ENCODE measurements around the gene KDELR1. TPM values are rescaled to one million over a fixed set of nuclear protein-coding genes. Genes with fewer than 3 reads are reported as not detected.

Gene KDELR1
- total RNA-seq, 4 donors from 2014 or later, result 63.5 to 87.4 (median 70.2) TPM

- H3K36me3 ChIP-seq, result no peaks in the 10 kb centered on the region
- WGBS, 2 donors, result 53 to 68% methylated on average over 7 of the region's 7 CpGs
- H3K4me3 ChIP-seq, result no peak overlapping the region
- DNase-seq, result no peak
- H3K4me1 ChIP-seq, result no peaks in the 10 kb centered on the region
- H3K27me3 ChIP-seq, result no peaks in the 10 kb centered on the region
- no peaks in the 10 kb centered on the region for H3K9me3 ChIP-seq
- intact Hi-C loops (cut with DNase I), result no loop called here
- H3K27ac ChIP-seq, result no peak overlapping the region
- TF ChIP-seq, protein P1, sequence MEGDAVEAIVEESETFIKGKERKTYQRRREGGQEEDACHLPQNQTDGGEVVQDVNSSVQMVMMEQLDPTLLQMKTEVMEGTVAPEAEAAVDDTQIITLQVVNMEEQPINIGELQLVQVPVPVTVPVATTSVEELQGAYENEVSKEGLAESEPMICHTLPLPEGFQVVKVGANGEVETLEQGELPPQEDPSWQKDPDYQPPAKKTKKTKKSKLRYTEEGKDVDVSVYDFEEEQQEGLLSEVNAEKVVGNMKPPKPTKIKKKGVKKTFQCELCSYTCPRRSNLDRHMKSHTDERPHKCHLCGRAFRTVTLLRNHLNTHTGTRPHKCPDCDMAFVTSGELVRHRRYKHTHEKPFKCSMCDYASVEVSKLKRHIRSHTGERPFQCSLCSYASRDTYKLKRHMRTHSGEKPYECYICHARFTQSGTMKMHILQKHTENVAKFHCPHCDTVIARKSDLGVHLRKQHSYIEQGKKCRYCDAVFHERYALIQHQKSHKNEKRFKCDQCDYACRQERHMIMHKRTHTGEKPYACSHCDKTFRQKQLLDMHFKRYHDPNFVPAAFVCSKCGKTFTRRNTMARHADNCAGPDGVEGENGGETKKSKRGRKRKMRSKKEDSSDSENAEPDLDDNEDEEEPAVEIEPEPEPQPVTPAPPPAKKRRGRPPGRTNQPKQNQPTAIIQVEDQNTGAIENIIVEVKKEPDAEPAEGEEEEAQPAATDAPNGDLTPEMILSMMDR (IDR thresholded peaks at IDR 0.05), result no peak
- no peak for TF ChIP-seq POLR2A (IDR thresholded peaks at IDR 0.05)
These were observed 20.0 kb downstream of the KDELR1 start for GRCh38 chr19:48371367-48371766.

GRCh38 chr19:48370955-48371354 is 20.4 kb downstream of the KDELR1 start:
- 78 to 79% methylated on average over 4 of the region's 4 CpGs for WGBS, 2 donors
- Histone ChIP-seq H3K27ac (no peak overlapping the region), H3K27me3 (no peaks in the 10 kb centered on the region), H3K36me3 (no peaks in the 10 kb centered on the region), H3K4me3 (no peak overlapping the region), H3K9me3 (no peaks in the 10 kb centered on the region), H3K4me1 (no peaks in the 10 kb centered on the region)
- DNase-seq, result no peak
- TF ChIP-seq, protein P1 (IDR thresholded peaks at IDR 0.05), result no peak
- no peak for TF ChIP-seq POLR2A (IDR thresholded peaks at IDR 0.05)
- intact Hi-C loops (cut with DNase I), result no loop called here

DNA sequence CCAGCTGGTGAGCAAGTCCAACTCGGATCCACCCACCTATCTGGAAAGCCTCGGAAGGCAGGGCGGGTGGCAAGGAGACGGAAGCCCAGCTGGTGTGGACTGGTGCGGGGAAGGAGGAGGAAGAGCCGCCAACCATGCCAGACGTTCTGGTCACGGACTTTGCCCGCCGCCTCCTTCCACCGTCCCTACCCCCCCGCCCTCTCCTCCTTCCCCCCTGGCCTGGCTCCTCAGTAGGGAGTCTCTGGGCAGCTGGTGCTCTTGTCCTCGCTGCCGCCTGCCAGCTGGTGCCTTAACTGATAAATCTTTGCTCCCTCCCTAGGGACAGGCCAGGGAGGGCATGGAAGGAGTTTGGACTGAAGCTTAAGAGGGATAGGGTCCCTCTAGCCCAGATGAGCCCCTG is 22.4 kb downstream of the KDELR1 start:
- no peak for DNase-seq
- Histone ChIP-seq H3K36me3 (no peaks in the 10 kb centered on the region), H3K27ac (no peak overlapping the region), H3K9me3 (no peaks in the 10 kb centered on the region), H3K27me3 (no peaks in the 10 kb centered on the region), H3K4me1 (peaks cover 0 to 9% (median 6%) of the 10 kb centered on the region in 3 donors), H3K4me3 (no peak overlapping the region)
- intact Hi-C loops (cut with DNase I), result no loop called here
- no peak for TF ChIP-seq POLR2A (IDR thresholded peaks at IDR 0.05)
- TF ChIP-seq, protein P1 (IDR thresholded peaks at IDR 0.05), result no peak
- 67 to 83% methylated on average over 10 to 12 of the region's 14 CpGs for WGBS, 2 donors

GRCh38 chr19:48367855-48368254 is 23.5 kb downstream of the KDELR1 start:
- H3K4me1 ChIP-seq, result peaks cover 6 to 17% (median 9%) of the 10 kb centered on the region in 3 donors
- no peak for DNase-seq
- H3K27me3 ChIP-seq, result no peaks in the 10 kb centered on the region
- no peaks in the 10 kb centered on the region for H3K9me3 ChIP-seq
- intact Hi-C loops (cut with DNase I), result no loop called here
- TF ChIP-seq POLR2A (IDR thresholded peaks at IDR 0.05), result no peak
- TF ChIP-seq, protein P1 (IDR thresholded peaks at IDR 0.05), result no peak
- no peaks in the 10 kb centered on the region for H3K36me3 ChIP-seq
- no peak overlapping the region for H3K27ac ChIP-seq
- 51 to 62% methylated on average over 2 to 5 of the region's 5 CpGs for WGBS, 2 donors
- no peak overlapping the region for H3K4me3 ChIP-seq

GRCh38 chr19:48365602-48366001 is 25.7 kb downstream of the KDELR1 start:
- 90% methylated on average over 7 of the region's 11 CpGs; no CpG with 5 or more reads in 1 of the 2 donors for WGBS, 2 donors
- H3K4me1 ChIP-seq, result peaks cover 6 to 21% (median 9%) of the 10 kb centered on the region in 3 donors
- H3K27ac ChIP-seq, result no peak overlapping the region
- no peak overlapping the region for H3K4me3 ChIP-seq
- intact Hi-C loops (cut with DNase I), result no loop called here
- H3K27me3 ChIP-seq, result no peaks in the 10 kb centered on the region
- no peak for DNase-seq
- H3K9me3 ChIP-seq, result no peaks in the 10 kb centered on the region
- TF ChIP-seq, protein P1 (IDR thresholded peaks at IDR 0.05), result no peak
- TF ChIP-seq POLR2A (IDR thresholded peaks at IDR 0.05), result no peak
- no peaks in the 10 kb centered on the region for H3K36me3 ChIP-seq

All from esophagus squamous epithelium (tissue), 5 donors.